ENCODE data around the gene XXYLT1.
"Not testable (repeated sequence)": the region's sequence is repeated elsewhere in the genome, so short reads cannot be mapped to it uniquely, and the experiment has no call there.

The XXYLT1 gene

GRCh38 chr3:195065142-195065863, 205.7 kb downstream of the XXYLT1 start:
- no peak overlapping the region for H3K4me3 ChIP-seq (ENCODE audit: low read depth, low read length)
- DNase-seq (ENCODE audit: low read depth), result no peak

- H3K4me3 ChIP-seq (ENCODE audit: low read depth, low read length), result no peak overlapping the region
- no peak for DNase-seq (ENCODE audit: low read depth)
Observed at GRCh38 chr3:195064300-195064931, 206.5 kb downstream of the XXYLT1 start.

- H3K4me3 ChIP-seq (ENCODE audit: low read depth, low read length), result no peak overlapping the region
- no peak for DNase-seq (ENCODE audit: low read depth)
Observed at GRCh38 chr3:195063581-195064193, 207.3 kb downstream of the XXYLT1 start.

GRCh38 chr3:195062866-195063540, 208.0 kb downstream of the XXYLT1 start:
- no peak overlapping the region for H3K4me3 ChIP-seq (ENCODE audit: low read depth, low read length)
- no peak for DNase-seq (ENCODE audit: low read depth)

- DNase-seq (ENCODE audit: low read depth), result no peak
- no peak overlapping the region for H3K4me3 ChIP-seq (ENCODE audit: low read depth, low read length)
Observed at GRCh38 chr3:195061756-195062655, 209.0 kb downstream of the XXYLT1 start.

- no peak overlapping the region for H3K4me3 ChIP-seq (ENCODE audit: low read depth, low read length)
- no peak for DNase-seq (ENCODE audit: low read depth)
Observed at GRCh38 chr3:195060531-195061291, 210.2 kb downstream of the XXYLT1 start.

- DNase-seq (ENCODE audit: low read depth), result no peak
- no peak overlapping the region for H3K4me3 ChIP-seq (ENCODE audit: low read depth, low read length)
Observed at GRCh38 chr3:195060217-195060481, 210.8 kb downstream of the XXYLT1 start.

- no peak overlapping the region for H3K4me3 ChIP-seq (ENCODE audit: low read depth, low read length)
- no peak for DNase-seq (ENCODE audit: low read depth)
Observed at GRCh38 chr3:195059471-195060216, 211.3 kb downstream of the XXYLT1 start.

- H3K4me3 ChIP-seq (ENCODE audit: low read depth, low read length), result no peak overlapping the region
- DNase-seq (ENCODE audit: low read depth), result no peak
Observed at GRCh38 chr3:195059006-195059350, 212.0 kb downstream of the XXYLT1 start.

- H3K4me3 ChIP-seq (ENCODE audit: low read depth, low read length), result no peak overlapping the region
- DNase-seq (ENCODE audit: low read depth), result no peak
Observed at GRCh38 chr3:195058336-195059005, 212.5 kb downstream of the XXYLT1 start.

GRCh38 chr3:195057716-195058115, 213.2 kb downstream of the XXYLT1 start:
- no peak overlapping the region for H3K4me3 ChIP-seq (ENCODE audit: low read depth, low read length)
- DNase-seq (ENCODE audit: low read depth), result no peak

- H3K4me3 ChIP-seq (ENCODE audit: low read depth, low read length), result no peak overlapping the region
- DNase-seq (ENCODE audit: low read depth), result no peak
Observed at GRCh38 chr3:195056506-195056905, 214.5 kb downstream of the XXYLT1 start.

- DNase-seq (ENCODE audit: low read depth), result no peak
- no peak overlapping the region for H3K4me3 ChIP-seq (ENCODE audit: low read depth, low read length)
Observed at GRCh38 chr3:195054311-195054710, 216.6 kb downstream of the XXYLT1 start.

GRCh38 chr3:195052939-195053338, 218.0 kb downstream of the XXYLT1 start:
- no peak for DNase-seq (ENCODE audit: low read depth)
- no peak overlapping the region for H3K4me3 ChIP-seq (ENCODE audit: low read depth, low read length)

GRCh38 chr3:195050296-195050695, 220.7 kb downstream of the XXYLT1 start:
- DNase-seq (ENCODE audit: low read depth); H3K4me3 ChIP-seq (ENCODE audit: low read depth, low read length): not testable (repeated sequence)

- DNase-seq (ENCODE audit: low read depth), result no peak
- H3K4me3 ChIP-seq (ENCODE audit: low read depth, low read length), result no peak overlapping the region
Observed at GRCh38 chr3:195048059-195048905, 222.7 kb downstream of the XXYLT1 start.

GRCh38 chr3:195047536-195047935, 223.4 kb downstream of the XXYLT1 start:
- no peak overlapping the region for H3K4me3 ChIP-seq (ENCODE audit: low read depth, low read length)
- no peak for DNase-seq (ENCODE audit: low read depth)
